Embryonic facial prominence (tissue), 1 donor: ENCODE data around the gene MOB3C.

ENCODE experiments used
- DNase-seq: peaks from one replicate; pipeline ENCODE4 v3.0.0-alpha.2; 2016; ENCODE audit errors: extremely low spot score

Gene MOB3C

DNA sequence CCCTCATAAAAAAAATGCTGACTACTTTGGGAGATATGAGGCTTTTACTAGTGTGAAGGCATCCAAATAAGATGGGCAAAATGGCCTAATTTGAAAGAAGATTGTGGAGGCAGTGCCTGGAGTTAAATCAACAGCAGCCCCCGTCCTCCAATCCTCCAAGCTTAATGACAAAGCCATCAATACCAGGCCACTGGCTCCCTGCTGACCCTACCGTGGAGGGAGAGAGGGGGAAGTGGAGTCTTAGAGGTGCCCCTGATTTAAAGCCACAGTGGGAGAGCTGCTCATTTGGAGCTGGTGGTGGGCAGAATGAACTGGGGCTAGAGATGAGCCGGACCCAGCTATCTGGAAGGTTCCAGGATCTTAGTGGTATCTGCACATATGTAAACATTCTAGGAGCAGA is 40.8 kb downstream of the MOB3C start:
- DNase-seq: no peak

DNA sequence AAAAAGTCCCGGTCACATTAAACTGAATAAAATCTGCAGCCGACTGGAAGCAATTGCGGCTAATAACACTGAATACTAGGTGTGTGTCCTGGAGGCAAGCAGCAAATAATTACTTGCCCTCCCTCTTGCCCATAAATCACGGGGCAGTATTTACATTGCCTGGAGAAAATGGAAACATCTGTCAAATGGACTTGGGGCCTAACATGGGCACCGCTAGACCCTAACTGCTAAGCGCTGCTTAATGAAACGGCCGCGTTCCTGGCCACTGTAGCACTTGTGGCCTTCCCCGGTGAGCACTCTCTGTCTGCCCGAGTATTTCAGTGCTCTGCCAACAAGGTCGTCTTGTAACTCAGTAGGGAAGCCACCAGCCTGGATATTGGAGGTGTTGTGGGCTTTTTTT is 41.3 kb downstream of the MOB3C start:
- no peak for DNase-seq

DNA sequence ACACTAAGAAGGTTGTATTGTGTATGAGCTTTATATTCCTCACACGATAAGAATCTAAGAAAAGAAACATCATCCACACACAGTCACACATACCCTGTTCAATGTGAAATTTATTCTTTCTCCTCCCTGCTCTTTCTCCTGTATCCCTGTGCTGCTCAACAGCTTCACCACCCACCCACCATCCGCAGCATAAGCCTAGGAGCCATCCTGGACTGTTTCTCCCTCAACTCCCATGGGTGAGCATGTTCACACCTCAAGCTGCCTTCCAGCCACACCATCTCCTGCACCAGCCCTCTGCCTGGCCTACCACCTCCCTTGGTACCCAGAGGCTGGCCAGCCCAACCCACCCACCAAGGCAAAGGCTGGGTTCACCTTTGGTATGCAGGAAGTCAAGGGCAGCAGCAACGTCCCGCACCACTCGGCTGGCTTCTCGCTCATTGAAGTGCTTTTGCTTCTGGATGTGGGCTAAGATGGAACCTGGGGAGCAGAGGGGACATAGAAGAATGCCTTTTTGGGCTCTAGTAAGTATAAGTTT is 44.9 kb downstream of the MOB3C start:
- no peak for DNase-seq

DNA sequence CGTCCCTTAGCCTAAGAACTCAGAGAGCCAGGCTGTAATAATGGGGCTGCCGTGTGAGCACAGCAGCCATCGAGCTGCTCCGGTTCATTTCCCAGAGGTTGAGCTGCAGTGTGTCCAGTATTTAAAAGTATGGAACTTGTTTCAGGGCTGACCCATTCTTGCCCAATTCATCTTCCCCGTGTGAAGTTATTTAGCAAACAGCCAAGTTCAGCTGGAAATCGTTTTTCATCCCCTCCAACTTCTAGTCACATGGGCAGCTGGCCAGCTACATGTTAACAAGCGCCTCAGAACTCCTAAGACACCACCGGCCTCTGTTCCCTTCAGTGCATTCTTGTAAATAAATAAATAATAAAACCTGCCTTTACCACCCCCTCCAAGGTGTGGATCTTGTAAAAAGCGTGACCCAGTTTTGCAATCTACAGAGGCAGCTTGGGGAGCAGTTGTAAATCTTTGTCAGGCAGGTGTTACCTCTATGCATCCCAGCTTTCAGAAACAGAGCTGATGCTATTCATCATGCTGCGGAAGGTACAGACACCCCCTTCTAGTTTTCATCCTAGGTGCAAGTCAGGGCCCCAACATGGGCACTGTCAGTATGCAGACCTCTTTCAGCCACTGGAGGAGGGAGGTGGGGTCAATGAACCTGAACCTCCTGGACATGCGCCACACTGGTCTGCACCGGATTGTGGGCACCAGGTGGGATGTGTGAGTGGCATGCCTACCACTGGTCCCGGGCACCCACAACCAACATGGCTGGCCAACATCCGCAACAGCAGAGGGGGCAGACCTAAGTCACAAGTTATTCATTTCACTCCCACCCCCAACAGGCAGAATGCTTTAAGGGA is 46.5 kb downstream of the MOB3C start:
- DNase-seq: no peak

DNA sequence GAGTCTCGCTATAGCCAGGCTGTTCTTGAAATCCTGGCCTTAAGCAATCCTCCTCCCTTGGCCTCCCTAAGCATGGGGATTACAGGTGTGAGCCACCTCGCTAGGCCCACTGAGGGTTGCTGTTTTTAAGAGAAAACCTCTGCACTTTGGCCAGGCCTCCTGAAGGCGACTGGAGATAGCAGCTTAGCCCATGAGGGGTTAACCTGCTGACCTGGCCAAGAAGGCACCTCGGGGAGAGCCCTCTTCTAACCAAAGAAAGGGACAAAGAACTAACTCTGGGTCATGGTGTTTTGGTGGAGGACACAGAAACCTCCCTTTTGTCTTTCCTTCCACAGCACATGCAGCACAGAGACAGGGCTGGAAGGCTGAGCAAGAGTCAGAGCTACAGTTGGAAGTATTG is 47.5 kb downstream of the MOB3C start:
- no peak for DNase-seq

DNA sequence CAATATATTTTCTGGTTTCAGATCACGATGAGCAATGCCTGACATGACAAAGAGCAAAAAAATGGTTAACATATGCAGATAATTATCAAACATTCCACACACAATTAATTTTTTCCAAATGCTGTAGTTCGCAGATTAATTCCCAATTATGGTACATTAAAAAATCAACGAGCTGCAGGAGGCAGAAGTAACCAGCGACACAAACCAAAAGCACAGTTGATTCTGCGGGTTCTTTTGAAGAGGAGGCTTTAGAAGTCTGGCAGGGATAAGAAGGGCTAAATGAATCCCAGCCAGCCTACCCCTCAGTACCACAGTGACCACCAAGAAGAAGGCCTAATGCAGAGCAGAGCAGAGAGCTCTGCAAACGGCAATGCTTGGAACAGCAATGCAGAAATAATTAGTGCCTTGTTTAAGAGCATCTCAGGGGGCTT is 48.1 kb downstream of the MOB3C start:
- no peak for DNase-seq

DNA sequence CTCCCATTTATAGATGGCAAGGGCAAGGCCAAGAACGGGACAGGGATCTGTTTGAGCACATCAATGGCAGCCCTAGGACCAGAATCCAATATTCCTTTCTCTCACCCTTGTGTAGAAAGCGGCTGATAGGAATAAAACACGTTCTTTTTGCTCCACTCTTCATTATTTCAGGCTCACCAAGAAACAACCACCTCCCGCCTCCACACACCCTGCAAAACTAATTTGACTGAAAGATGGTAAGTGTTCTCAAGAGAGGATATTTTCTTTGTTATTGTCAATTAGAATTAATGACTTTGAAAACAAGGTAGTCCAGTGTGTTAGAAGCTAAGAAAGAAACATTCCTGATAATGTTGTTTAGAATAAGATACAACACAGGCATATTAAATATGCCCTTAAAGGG is 53.3 kb downstream of the MOB3C start:
- no peak for DNase-seq

DNA sequence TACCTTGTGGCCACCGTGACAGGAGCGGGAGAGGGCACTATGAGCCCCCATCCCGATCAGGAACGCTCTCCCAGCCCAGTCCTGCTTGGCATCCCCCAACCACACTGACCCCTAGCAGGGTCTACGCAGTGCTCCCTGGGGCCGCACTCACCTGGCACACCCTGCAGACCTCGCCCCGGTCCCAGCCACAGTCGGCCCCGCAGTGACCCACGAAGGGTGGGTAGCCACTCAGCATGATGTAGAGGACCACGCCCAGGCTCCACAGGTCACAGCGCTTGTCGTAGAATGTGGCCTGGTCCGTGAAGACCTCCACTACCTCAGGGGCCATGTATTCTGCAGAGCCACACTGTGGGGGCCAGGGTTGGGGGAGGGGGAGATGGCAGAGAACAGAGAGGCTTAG is 54.1 kb downstream of the MOB3C start:
- DNase-seq: no peak

DNA sequence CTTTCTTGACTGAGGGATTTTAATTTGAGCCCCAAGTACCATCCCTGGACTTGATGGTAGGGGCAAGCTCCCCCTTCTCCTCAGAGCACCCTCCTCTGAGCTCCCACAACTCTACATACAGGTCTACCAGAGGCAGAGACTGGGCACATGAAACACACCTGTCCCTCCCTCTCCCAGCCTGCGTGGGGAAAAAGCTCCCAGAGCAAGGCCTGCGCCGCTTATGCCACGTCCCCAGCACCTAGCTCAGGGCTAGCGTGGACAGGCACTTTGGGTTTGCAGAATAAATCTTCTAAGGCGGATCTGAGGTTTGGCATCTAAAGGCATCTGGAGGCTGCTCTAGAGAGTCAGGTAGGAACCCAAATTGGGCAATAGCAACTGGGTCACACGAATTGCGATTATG is 57.6 kb downstream of the MOB3C start:
- DNase-seq: no peak

DNA sequence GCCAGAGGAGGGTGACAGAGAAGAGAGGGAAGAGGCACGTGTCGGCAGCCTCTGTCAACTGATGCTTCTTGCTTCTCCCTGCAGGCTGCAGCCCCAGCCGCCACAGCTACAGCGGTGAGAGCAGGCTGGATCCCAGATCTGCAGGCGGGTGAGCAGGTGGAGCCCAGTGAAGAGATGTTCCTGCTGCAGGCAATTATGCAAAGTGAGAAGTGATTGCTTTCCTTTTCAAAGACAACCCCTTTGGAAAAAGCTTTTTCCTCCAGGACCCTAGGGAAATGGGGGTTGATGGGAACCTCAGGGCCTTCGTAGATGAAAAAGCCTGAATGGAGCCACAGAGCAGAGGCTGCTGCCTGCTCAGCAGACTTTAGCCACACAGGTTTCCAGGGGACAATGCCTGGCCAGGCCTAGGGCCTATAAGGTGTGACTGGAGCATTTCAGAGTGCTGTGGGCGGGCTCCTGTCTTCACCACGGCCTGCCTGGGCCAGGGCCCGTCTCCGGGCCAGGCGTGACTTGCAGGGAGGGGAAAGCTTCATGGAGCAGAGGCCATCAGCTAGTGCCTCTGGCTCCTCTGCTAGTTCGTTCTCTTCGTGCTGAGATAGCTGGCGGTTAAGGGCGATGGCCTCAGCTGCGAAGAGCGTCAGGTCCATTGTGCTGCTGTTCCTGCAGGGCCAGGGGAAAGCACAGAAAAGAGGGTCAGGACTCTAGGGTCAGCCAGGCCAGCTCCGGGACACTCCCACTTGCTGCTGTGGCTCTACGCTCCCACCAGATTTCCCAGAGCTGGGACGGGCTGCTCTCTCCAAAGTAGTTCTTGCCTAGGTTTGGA is 58.3 kb downstream of the MOB3C start:
- DNase-seq: no peak
